Measurements from ENCODE around the gene CFAP57. TPM values are rescaled to one million over a fixed set of nuclear protein-coding genes. Genes with fewer than 3 reads are reported as not detected.

The CFAP57 gene
- total and polyA plus RNA-seq, 2 donors from 2014 or later = 0.34 to 2.3 TPM

- no peak for TF ChIP-seq CTCF (IDR thresholded peaks at IDR 0.05; ENCODE audit: borderline replicate concordance, extremely low read depth, insufficient read depth)
- Histone ChIP-seq H3K4me3 (ENCODE audit: low read length in 3 of 3) (no peak overlapping the region), H3K9me3 (ENCODE audit: control insufficient read depth in 2 of 3, insufficient read depth in 1 of 3, low read length in 3 of 3) (no peaks in the 10 kb centered on the region), H3K27ac (ENCODE audit: low read depth in 2 of 2, low read length in 2 of 2) (no peak overlapping the region), H3K4me1 (ENCODE audit: control insufficient read depth in 2 of 3, insufficient read depth in 2 of 3, low read depth in 1 of 3, low read length in 3 of 3) (peaks cover 0 to 1% (median 0%) of the 10 kb centered on the region in 3 donors), H3K36me3 (ENCODE audit: control insufficient read depth in 2 of 3, insufficient read depth in 3 of 3, low read length in 3 of 3) (no peaks in the 10 kb centered on the region), H3K27me3 (ENCODE audit: control insufficient read depth, insufficient read depth, low read length) (no peaks in the 10 kb centered on the region), H3K9ac (ENCODE audit: low read length in 3 of 3) (no peak overlapping the region)
- no peak for FAIRE-seq
- DNase-seq = no peak
- intact Hi-C loops (cut with DNase I) = no loop called here
These were observed 5.6 kb downstream of the CFAP57 start for GRCh38 chr1:43177691-43178090.

GRCh38 chr1:43184388-43184787 is 12.3 kb downstream of the CFAP57 start:
- Histone ChIP-seq H3K4me3 (ENCODE audit: low read length in 3 of 3) (no peak overlapping the region), H3K27me3 (ENCODE audit: control insufficient read depth, insufficient read depth, low read length) (no peaks in the 10 kb centered on the region), H3K4me1 (ENCODE audit: control insufficient read depth in 2 of 3, insufficient read depth in 2 of 3, low read depth in 1 of 3, low read length in 3 of 3) (no peaks in the 10 kb centered on the region), H3K9ac (ENCODE audit: low read length in 3 of 3) (no peak overlapping the region), H3K27ac (ENCODE audit: low read depth in 2 of 2, low read length in 2 of 2) (no peak overlapping the region), H3K9me3 (ENCODE audit: control insufficient read depth in 2 of 3, insufficient read depth in 1 of 3, low read length in 3 of 3) (no peaks in the 10 kb centered on the region), H3K36me3 (ENCODE audit: control insufficient read depth in 2 of 3, insufficient read depth in 3 of 3, low read length in 3 of 3) (no peaks in the 10 kb centered on the region)
- intact Hi-C loops (cut with DNase I) = no loop called here
- FAIRE-seq (no peak), DNase-seq (no peak)
- no peak for TF ChIP-seq CTCF (IDR thresholded peaks at IDR 0.05; ENCODE audit: borderline replicate concordance, extremely low read depth, insufficient read depth)

- no peaks in the 10 kb centered on the region for H3K27me3 ChIP-seq (ENCODE audit: control insufficient read depth, insufficient read depth, low read length)
- H3K4me1 ChIP-seq (ENCODE audit: control insufficient read depth in 2 of 3, insufficient read depth in 2 of 3, low read depth in 1 of 3, low read length in 3 of 3) = no peaks in the 10 kb centered on the region
- no peak overlapping the region for H3K27ac ChIP-seq (ENCODE audit: low read depth in 2 of 2, low read length in 2 of 2)
- H3K4me3 ChIP-seq (ENCODE audit: low read length in 3 of 3) = no peak overlapping the region
- FAIRE-seq (no peak), DNase-seq (no peak)
- H3K36me3 ChIP-seq (ENCODE audit: control insufficient read depth in 2 of 3, insufficient read depth in 3 of 3, low read length in 3 of 3) = no peaks in the 10 kb centered on the region
- H3K9me3 ChIP-seq (ENCODE audit: control insufficient read depth in 2 of 3, insufficient read depth in 1 of 3, low read length in 3 of 3) = no peaks in the 10 kb centered on the region
- intact Hi-C loops (cut with DNase I) = no loop called here
- no peak for TF ChIP-seq CTCF (IDR thresholded peaks at IDR 0.05; ENCODE audit: borderline replicate concordance, extremely low read depth, insufficient read depth)
- H3K9ac ChIP-seq (ENCODE audit: low read length in 3 of 3) = no peak overlapping the region
These were observed 12.9 kb downstream of the CFAP57 start for GRCh38 chr1:43184995-43185394.

GRCh38 chr1:43188106-43188505 is 16.0 kb downstream of the CFAP57 start:
- FAIRE-seq (no peak), DNase-seq (no peak)
- Histone ChIP-seq H3K4me3 (ENCODE audit: low read length in 3 of 3) (no peak overlapping the region), H3K27ac (ENCODE audit: low read depth in 2 of 2, low read length in 2 of 2) (no peak overlapping the region), H3K9me3 (ENCODE audit: control insufficient read depth in 2 of 3, insufficient read depth in 1 of 3, low read length in 3 of 3) (no peaks in the 10 kb centered on the region), H3K9ac (ENCODE audit: low read length in 3 of 3) (no peak overlapping the region), H3K36me3 (ENCODE audit: control insufficient read depth in 2 of 3, insufficient read depth in 3 of 3, low read length in 3 of 3) (no peaks in the 10 kb centered on the region), H3K27me3 (ENCODE audit: control insufficient read depth, insufficient read depth, low read length) (no peaks in the 10 kb centered on the region), H3K4me1 (ENCODE audit: control insufficient read depth in 2 of 3, insufficient read depth in 2 of 3, low read depth in 1 of 3, low read length in 3 of 3) (no peaks in the 10 kb centered on the region)
- no peak for TF ChIP-seq CTCF (IDR thresholded peaks at IDR 0.05; ENCODE audit: borderline replicate concordance, extremely low read depth, insufficient read depth)
- intact Hi-C loops (cut with DNase I) = no loop called here
